Calu3 (cell line): ENCODE data around the gene KRT4. TPM values are rescaled to one million over a fixed set of nuclear protein-coding genes. Genes with fewer than 3 reads are reported as not detected.

Source experiments
- BruUV-seq: library from RNA; stranded (reverse); fragments of 400-500 nt; replicated peaks from 2 replicates; lab custom pipeline; 2021; lab: Mats Ljungman, UMichigan
- CTCF ChIA-PET: fragments of 300-600 bp; sonication (Branson Sonifier 250); formaldehyde crosslinking; loops from one replicate; lab custom pipeline; 2022; ENCODE audit warnings: antibody characterized with exemption; lab: Charles Lee
- DNase-seq: peaks from one replicate; pipeline ENCODE4 v3.0.0; 2022
- H3K27ac Mint-ChIP-seq: one replicate; pipeline ENCODE4 v1.8.0; 2022; ENCODE audit warnings: mixed read lengths; ENCODE audit not compliant: unreplicated experiment
- H3K27me3 Mint-ChIP-seq: one replicate; pipeline ENCODE4 v1.8.0; 2022; ENCODE audit warnings: mixed read lengths; ENCODE audit not compliant: unreplicated experiment
- H3K36me3 Mint-ChIP-seq: one replicate; pipeline ENCODE4 v1.8.0; 2022; ENCODE audit warnings: mild to moderate bottlenecking, moderate library complexity, mixed read lengths; ENCODE audit not compliant: insufficient read depth, unreplicated experiment
- H3K4me1 Mint-ChIP-seq: one replicate; pipeline ENCODE4 v1.8.0; 2022; ENCODE audit warnings: mild to moderate bottlenecking, low read depth, mixed read lengths; ENCODE audit not compliant: unreplicated experiment
- H3K4me3 Mint-ChIP-seq: one replicate; pipeline ENCODE4 v1.8.0; 2022; ENCODE audit warnings: mild to moderate bottlenecking, low read depth, moderate library complexity, mixed read lengths; ENCODE audit not compliant: unreplicated experiment
- H3K9me3 Mint-ChIP-seq: one replicate; pipeline ENCODE4 v1.8.0; 2022; ENCODE audit warnings: low read depth, mixed read lengths; ENCODE audit not compliant: unreplicated experiment
- CTCF ChIP-seq: fragments of 200-600 bp; IDR thresholded peaks from one replicate; pipeline ENCODE4 v1.8.0; 2022; ENCODE audit warnings: antibody characterized with exemption; ENCODE audit not compliant: unreplicated experiment
- intact Hi-C: fragments of 100-400 bp; cut with micrococcal nuclease; formaldehyde crosslinking; loops from one replicate; pipeline ENCODE4 v1.10.0; 2022; ENCODE audit not compliant: unreplicated experiment
- total RNA-seq: library from RNA; stranded (reverse); gene quantifications from 2 replicates; pipeline ENCODE4 v1.2.3, GENCODE V29; 2022

KRT4 gene
- total RNA-seq, 1 experiment from 2014 or later = not detected

GRCh38 chr12:52779914-52780313 is 34.0 kb downstream of the KRT4 start:
- Mint-ChIP-seq H3K4me1 (no peaks in the 10 kb centered on the region), H3K9me3 (no peaks in the 10 kb centered on the region), H3K27ac (no peak overlapping the region), H3K4me3 (no peak overlapping the region), H3K27me3 (peaks cover 93% of the 10 kb centered on the region), H3K36me3 (no peaks in the 10 kb centered on the region)
- no peak for TF ChIP-seq CTCF
- CTCF ChIA-PET = no interaction called here
- DNase-seq = no peak
- intact Hi-C loops = no loop called here
- no TSS peak for BruUV-seq

- no peak overlapping the region for H3K4me3 Mint-ChIP-seq
- H3K9me3 Mint-ChIP-seq = no peaks in the 10 kb centered on the region
- H3K36me3 Mint-ChIP-seq = no peaks in the 10 kb centered on the region
- no peaks in the 10 kb centered on the region for H3K4me1 Mint-ChIP-seq
- intact Hi-C loops = no loop called here
- H3K27ac Mint-ChIP-seq = no peak overlapping the region
- no peak for DNase-seq
- no TSS peak for BruUV-seq
- CTCF ChIA-PET = no interaction called here
- H3K27me3 Mint-ChIP-seq = peaks cover 82% of the 10 kb centered on the region
- TF ChIP-seq CTCF = no peak
Observed at GRCh38 chr12:52778833-52779232, 35.1 kb downstream of the KRT4 start.

- Mint-ChIP-seq H3K36me3 (no peaks in the 10 kb centered on the region), H3K27ac (no peak overlapping the region), H3K4me1 (no peaks in the 10 kb centered on the region), H3K9me3 (no peaks in the 10 kb centered on the region), H3K4me3 (no peak overlapping the region), H3K27me3 (peaks cover 79% of the 10 kb centered on the region)
- DNase-seq = no peak
- CTCF ChIA-PET = interaction anchor here (0.8 to 1.1 kb wide), 2 partner anchors 9 to 11 kb away, joined by 3 to 4 read pairs; no protein-coding TSS in a partner anchor
- intact Hi-C loops = no loop called here
- BruUV-seq = no TSS peak
- no peak for TF ChIP-seq CTCF
Observed at GRCh38 chr12:52777566-52777965, 36.4 kb downstream of the KRT4 start.

GRCh38 chr12:52776913-52777395 is 37.0 kb downstream of the KRT4 start, which contains the start of gene KRT76:
KRT76 (minus strand) TSS chr12:52777345; CDS start chr12:52777291, 54 bp downstream.
- TF ChIP-seq CTCF = no peak
- no peak for DNase-seq
- BruUV-seq = no TSS peak
- no peaks in the 10 kb centered on the region for H3K36me3 Mint-ChIP-seq
- intact Hi-C loops = no loop called here
- CTCF ChIA-PET = interaction anchor here (1.1 kb wide), 1 partner anchor 11 kb away, joined by 4 read pairs; no protein-coding TSS in a partner anchor
- H3K9me3 Mint-ChIP-seq = no peaks in the 10 kb centered on the region
- H3K27me3 Mint-ChIP-seq = peaks cover 83% of the 10 kb centered on the region
- no peak within 1 kb of the TSS for H3K27ac Mint-ChIP-seq
- no peaks in the 10 kb centered on the region for H3K4me1 Mint-ChIP-seq
- no peak within 1 kb of the TSS for H3K4me3 Mint-ChIP-seq
